OCI-LY7 (cell line): ENCODE data around the gene NAPB. TPM values are rescaled to one million over a fixed set of nuclear protein-coding genes. Genes with fewer than 3 reads are reported as not detected.
A peak's percentile ranks its signal among the peaks of the same experiment; 100 is the strongest.

ENCODE experiments used
- BruUV-seq: library from RNA; stranded (reverse); fragments of 400-500 nt; replicated peaks from 2 replicates; lab custom pipeline; 2021; lab: Mats Ljungman, UMichigan
- CTCF ChIA-PET: fragments of 300-600 bp; sonication (Branson Sonifier 250); formaldehyde crosslinking; loops from one replicate; lab custom pipeline; 2022; ENCODE audit warnings: antibody characterized with exemption; ENCODE audit not compliant: unreplicated experiment; lab: Charles Lee
- POLR2A ChIA-PET: fragments of 300-600 bp; sonication (Branson Sonifier 250); formaldehyde crosslinking; loops from one replicate; lab custom pipeline; 2022; ENCODE audit warnings: antibody characterized with exemption; lab: Charles Lee
- DNase-seq: peaks from one replicate; pipeline ENCODE4 v3.0.0-alpha.2; 2015; ENCODE audit warnings: low spot score
- H2AFZ ChIP-seq: fragments of 200-600 bp; sonication (generic), shearing (Covaris generic); 2 replicates; pipeline ENCODE4 v1.6.1; 2014; ENCODE audit warnings: mild to moderate bottlenecking, antibody characterized with exemption, low read length, moderate library complexity
- H3K27ac ChIP-seq: fragments of 200-600 bp; sonication (generic); 2 replicates; pipeline ENCODE4 v1.5.1; 2014; ENCODE audit warnings: mixed run types, low read depth, mild to moderate bottlenecking, moderate library complexity, low read length, inconsistent platforms; ENCODE audit not compliant: poor library complexity, severe bottlenecking
- H3K36me3 ChIP-seq: fragments of 200-600 bp; sonication (generic); 2 replicates; pipeline ENCODE4 v1.6.1; 2014; ENCODE audit warnings: mild to moderate bottlenecking, antibody characterized with exemption, low read length, moderate library complexity, mixed read lengths; ENCODE audit not compliant: insufficient read depth
- H3K4me1 ChIP-seq: fragments of 200-600 bp; sonication (generic); 2 replicates; pipeline ENCODE4 v1.5.1; 2014; ENCODE audit warnings: mild to moderate bottlenecking, low read length; ENCODE audit not compliant: insufficient read depth, poor library complexity, severe bottlenecking
- H3K4me2 ChIP-seq: fragments of 200-600 bp; sonication (generic); 2 replicates; pipeline ENCODE4 v1.6.1; 2014; ENCODE audit warnings: mild to moderate bottlenecking, low read length
- H3K4me3 ChIP-seq: fragments of 200-600 bp; sonication (generic); 2 replicates; pipeline ENCODE4 v1.5.1; 2014; ENCODE audit warnings: mild to moderate bottlenecking, low read depth, low read length; ENCODE audit not compliant: poor library complexity, severe bottlenecking
- H3K79me2 ChIP-seq: fragments of 200-600 bp; sonication (generic); 2 replicates; pipeline ENCODE4 v1.6.1; 2016; ENCODE audit warnings: low read depth, mild to moderate bottlenecking, low read length, moderate library complexity, mixed read lengths; ENCODE audit not compliant: insufficient read depth
- H3K9me2 ChIP-seq: fragments of 200-600 bp; sonication (generic); 2 replicates; pipeline ENCODE4 v1.6.1; 2016; ENCODE audit warnings: mild to moderate bottlenecking, low read length, mixed read lengths; ENCODE audit not compliant: insufficient read depth
- H3K9me3 ChIP-seq: fragments of 200-600 bp; sonication (generic); 2 replicates; pipeline ENCODE4 v1.6.1; 2014; ENCODE audit warnings: mild to moderate bottlenecking, mixed run types, low read length, mixed read lengths
- H4K20me1 ChIP-seq: fragments of 200-600 bp; sonication (generic); 2 replicates; pipeline ENCODE4 v1.6.1; 2014; ENCODE audit warnings: mild to moderate bottlenecking, antibody characterized with exemption, low read length, moderate library complexity, mixed read lengths; ENCODE audit not compliant: insufficient read depth
- EZH2phosphoT487 ChIP-seq: fragments of 200-600 bp; sonication (generic); IDR thresholded peaks from 2 replicates; pipeline ENCODE4 v1.6.1; 2018; ENCODE audit warnings: low read depth, borderline replicate concordance, mild to moderate bottlenecking, mixed run types, antibody characterized with exemption, low read length, moderate library complexity, mixed read lengths
- intact Hi-C: fragments of 100-400 bp; cut with micrococcal nuclease; formaldehyde crosslinking; loops from one replicate; pipeline ENCODE4 v1.10.0; 2022; ENCODE audit not compliant: unreplicated experiment
- total RNA-seq, 2 experiments: library from RNA; depleted of rRNA in 1 of 2; stranded (reverse); fragments of >200 nt in 1 of 2; shearing (Covaris generic) in 1 of 2; gene quantifications; 2 replicates each; pipeline ENCODE4 v1.2.3, GENCODE V29; 2014 to 2022
- TF ChIP-seq, protein P1 (sequence below): fragments of 200-600 bp; sonication (generic); conservative IDR thresholded peaks from 2 replicates; pipeline ENCODE4 v1.5.1; 2014; ENCODE audit warnings: mild to moderate bottlenecking, antibody characterized with exemption, low read length, moderate library complexity, mixed read lengths

The NAPB gene
- total RNA-seq, 2 experiments from 2014 or later: 9.3 to 12.1 TPM

DNA sequence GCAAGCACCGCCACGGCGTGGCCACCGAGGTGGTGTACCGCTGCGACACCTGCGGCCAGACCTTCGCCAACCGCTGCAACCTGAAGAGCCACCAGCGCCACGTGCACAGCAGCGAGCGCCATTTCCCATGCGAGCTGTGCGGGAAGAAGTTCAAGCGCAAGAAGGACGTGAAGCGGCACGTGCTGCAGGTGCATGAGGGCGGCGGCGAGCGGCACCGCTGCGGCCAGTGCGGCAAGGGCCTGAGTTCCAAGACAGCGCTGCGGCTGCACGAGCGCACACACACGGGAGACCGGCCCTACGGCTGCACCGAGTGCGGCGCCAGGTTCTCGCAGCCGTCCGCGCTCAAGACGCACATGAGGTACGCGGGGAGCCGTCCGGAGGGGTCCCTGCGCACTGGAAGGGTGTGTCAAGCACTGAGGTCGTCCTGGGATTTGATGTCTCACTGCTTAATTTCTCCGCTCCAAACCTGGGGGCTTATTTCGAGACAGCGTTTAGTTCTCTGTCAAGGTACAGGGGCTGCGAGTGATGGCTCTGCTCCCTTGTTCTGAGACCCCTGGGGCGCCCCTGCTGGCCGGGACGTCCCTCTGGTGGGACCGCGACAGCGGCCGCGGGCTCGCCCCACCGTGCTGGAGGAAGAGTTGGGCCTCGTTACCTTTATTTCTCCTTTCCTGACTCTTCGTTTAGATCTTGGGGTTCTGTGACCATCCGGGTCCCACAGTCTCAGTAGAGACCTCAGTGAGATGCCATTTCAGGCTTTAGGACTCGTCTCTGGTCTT is 55.7 kb downstream of the NAPB start:
- H4K20me1 ChIP-seq: peaks cover 20% of the 10 kb centered on the region
- H3K36me3 ChIP-seq: peaks cover 65% of the 10 kb centered on the region
- intact Hi-C loops: no loop called here
- H3K4me3 ChIP-seq: no peak overlapping the region
- H3K4me1 ChIP-seq: peaks cover 39% of the 10 kb centered on the region
- no peak overlapping the region for H3K27ac ChIP-seq
- no peak for TF ChIP-seq EZH2phosphoT487
- TF ChIP-seq, protein P1, sequence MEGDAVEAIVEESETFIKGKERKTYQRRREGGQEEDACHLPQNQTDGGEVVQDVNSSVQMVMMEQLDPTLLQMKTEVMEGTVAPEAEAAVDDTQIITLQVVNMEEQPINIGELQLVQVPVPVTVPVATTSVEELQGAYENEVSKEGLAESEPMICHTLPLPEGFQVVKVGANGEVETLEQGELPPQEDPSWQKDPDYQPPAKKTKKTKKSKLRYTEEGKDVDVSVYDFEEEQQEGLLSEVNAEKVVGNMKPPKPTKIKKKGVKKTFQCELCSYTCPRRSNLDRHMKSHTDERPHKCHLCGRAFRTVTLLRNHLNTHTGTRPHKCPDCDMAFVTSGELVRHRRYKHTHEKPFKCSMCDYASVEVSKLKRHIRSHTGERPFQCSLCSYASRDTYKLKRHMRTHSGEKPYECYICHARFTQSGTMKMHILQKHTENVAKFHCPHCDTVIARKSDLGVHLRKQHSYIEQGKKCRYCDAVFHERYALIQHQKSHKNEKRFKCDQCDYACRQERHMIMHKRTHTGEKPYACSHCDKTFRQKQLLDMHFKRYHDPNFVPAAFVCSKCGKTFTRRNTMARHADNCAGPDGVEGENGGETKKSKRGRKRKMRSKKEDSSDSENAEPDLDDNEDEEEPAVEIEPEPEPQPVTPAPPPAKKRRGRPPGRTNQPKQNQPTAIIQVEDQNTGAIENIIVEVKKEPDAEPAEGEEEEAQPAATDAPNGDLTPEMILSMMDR: no peak
- no peaks in the 10 kb centered on the region for H3K9me2 ChIP-seq
- ChIA-PET CTCF (no interaction called here), POLR2A (interaction anchor here (1.3 to 1.6 kb wide), 2 partner anchors 8 to 16 kb away, joined by 3 to 4 read pairs; no protein-coding TSS in a partner anchor)
- BruUV-seq: no TSS peak
- peak overlapping the region; percentile 51; the same call in 1 of the 2 replicates for H3K4me2 ChIP-seq
- no peak for DNase-seq
- H3K79me2 ChIP-seq: peaks cover 55% of the 10 kb centered on the region
- H3K9me3 ChIP-seq: no peaks in the 10 kb centered on the region
- H2AFZ ChIP-seq: no peak overlapping the region

DNA sequence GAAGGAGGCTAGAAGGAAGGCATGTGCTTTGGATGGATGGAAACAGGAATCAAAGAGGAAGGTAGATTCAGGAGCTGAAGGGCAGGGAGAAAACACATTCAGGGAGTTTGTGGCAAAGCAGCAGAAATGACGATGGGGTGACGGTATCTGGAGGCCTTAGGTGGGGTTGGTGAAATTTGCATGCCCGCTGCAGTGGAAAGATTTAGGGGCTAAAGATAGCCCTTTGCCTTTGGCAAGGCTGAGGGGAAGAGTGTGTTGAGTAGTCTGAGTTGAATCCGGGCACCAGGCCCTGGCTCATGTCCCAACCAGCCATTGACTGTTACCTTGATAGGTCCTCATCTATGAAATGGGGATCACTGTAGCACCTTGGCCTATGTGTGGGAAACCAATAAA is 58.0 kb downstream of the NAPB start:
- H3K4me2 ChIP-seq: peak overlapping the region; percentile 98
- H3K4me1 ChIP-seq: peaks cover 52% of the 10 kb centered on the region
- ChIA-PET CTCF (no interaction called here), POLR2A (interaction anchor here (0.9 kb wide), 1 partner anchor 48 kb away, joined by 3 read pairs; no protein-coding TSS in a partner anchor)
- H2AFZ ChIP-seq: no peak overlapping the region
- TF ChIP-seq EZH2phosphoT487: no peak
- TF ChIP-seq, protein P1: 0 out of 2 replicates have a peak, but pooled peaks have one; percentile 1
- peak overlapping the region; percentile 85 for H3K4me3 ChIP-seq
- H4K20me1 ChIP-seq: peaks cover 20% of the 10 kb centered on the region
- no peaks in the 10 kb centered on the region for H3K9me3 ChIP-seq
- H3K79me2 ChIP-seq: peaks cover 54% of the 10 kb centered on the region
- intact Hi-C loops: loop anchor here (5.0 kb wide), 1 partner anchor 59 kb away; the partner anchor contains the start of gene NAPB
- peaks cover 42% of the 10 kb centered on the region for H3K36me3 ChIP-seq
- no peaks in the 10 kb centered on the region for H3K9me2 ChIP-seq
- BruUV-seq: no TSS peak
- H3K27ac ChIP-seq: peak overlapping the region; percentile 44
- DNase-seq: peak; percentile 44
